IMR-90 (cell line): ENCODE data around the gene CLEC16A. TPM values are rescaled to one million over a fixed set of nuclear protein-coding genes. Genes with fewer than 3 reads are reported as not detected.

Experiments
- polyA plus RNA-seq, 3 experiments: library from polyadenylated mRNA; depleted of rRNA; stranded (reverse); fragments of >200 nt; gene quantifications; 2 replicates each; pipeline ENCODE4 v1.2.3, GENCODE V29; 2012; ENCODE audit warnings: low replicate concordance in 1 of 3
- total RNA-seq: library from RNA; depleted of rRNA; stranded (reverse); fragments of >200 nt; gene quantifications from 2 replicates; pipeline ENCODE4 v1.2.3, GENCODE V29; 2012; rRNA removed

The CLEC16A gene
- total and polyA plus RNA-seq, 2 of the 4 experiments (the other 2 are of a cell fraction), result 15.9 to 16.5 TPM

Other genes with a start within 250 kb of the CLEC16A start
- gene TEKT5, start 249.6 kb upstream of the CLEC16A start, total RNA-seq, result not detected in 2 replicates
- gene TEKT5, start 249.6 kb upstream of the CLEC16A start, polyA plus RNA-seq (2012; rRNA removed), result 0.17 and 0.26 TPM in 2 replicates
- 28.0 and 29.7 TPM in 2 replicates for gene NUBP1, start 200.7 kb upstream of the CLEC16A start, total RNA-seq
- 30.6 and 31.5 TPM in 2 replicates for gene NUBP1, start 200.7 kb upstream of the CLEC16A start, polyA plus RNA-seq (2012; rRNA removed)
- gene TVP23A, start 125.8 kb upstream of the CLEC16A start, total RNA-seq, result not detected in 2 replicates
- gene TVP23A, start 125.8 kb upstream of the CLEC16A start, polyA plus RNA-seq (2012; rRNA removed), result not detected in 2 replicates
- gene CIITA, start 67.4 kb upstream of the CLEC16A start, total RNA-seq, result not detected in 2 replicates
- gene CIITA, start 67.4 kb upstream of the CLEC16A start, polyA plus RNA-seq (2012; rRNA removed), result 0.04 and 0.10 TPM in 2 replicates
- 43.7 and 44.4 TPM in 2 replicates for gene DEXI, start 2.1 kb upstream of the CLEC16A start, total RNA-seq
- gene DEXI, start 2.1 kb upstream of the CLEC16A start, polyA plus RNA-seq (2012; rRNA removed), result 62.5 and 63.6 TPM in 2 replicates